GM18499 (cell line): ENCODE results near the gene DNAJC8.

Experiments
- ATAC-seq: cut with Tn5 transposase; IDR thresholded peaks from one replicate; pipeline ENCODE4 v1.9.1; 2021; ENCODE audit warnings: moderate number of reproducible peaks; ENCODE audit not compliant: insufficient read depth, unreplicated experiment

Gene DNAJC8

GRCh38 chr1:28232558-28233263, at the start of gene DNAJC8:
TSS of gene DNAJC8 (minus strand) at chr1:28233029. CDS start at chr1:28232998, 31 bp downstream.
- ATAC-seq, result no peak

DNA sequence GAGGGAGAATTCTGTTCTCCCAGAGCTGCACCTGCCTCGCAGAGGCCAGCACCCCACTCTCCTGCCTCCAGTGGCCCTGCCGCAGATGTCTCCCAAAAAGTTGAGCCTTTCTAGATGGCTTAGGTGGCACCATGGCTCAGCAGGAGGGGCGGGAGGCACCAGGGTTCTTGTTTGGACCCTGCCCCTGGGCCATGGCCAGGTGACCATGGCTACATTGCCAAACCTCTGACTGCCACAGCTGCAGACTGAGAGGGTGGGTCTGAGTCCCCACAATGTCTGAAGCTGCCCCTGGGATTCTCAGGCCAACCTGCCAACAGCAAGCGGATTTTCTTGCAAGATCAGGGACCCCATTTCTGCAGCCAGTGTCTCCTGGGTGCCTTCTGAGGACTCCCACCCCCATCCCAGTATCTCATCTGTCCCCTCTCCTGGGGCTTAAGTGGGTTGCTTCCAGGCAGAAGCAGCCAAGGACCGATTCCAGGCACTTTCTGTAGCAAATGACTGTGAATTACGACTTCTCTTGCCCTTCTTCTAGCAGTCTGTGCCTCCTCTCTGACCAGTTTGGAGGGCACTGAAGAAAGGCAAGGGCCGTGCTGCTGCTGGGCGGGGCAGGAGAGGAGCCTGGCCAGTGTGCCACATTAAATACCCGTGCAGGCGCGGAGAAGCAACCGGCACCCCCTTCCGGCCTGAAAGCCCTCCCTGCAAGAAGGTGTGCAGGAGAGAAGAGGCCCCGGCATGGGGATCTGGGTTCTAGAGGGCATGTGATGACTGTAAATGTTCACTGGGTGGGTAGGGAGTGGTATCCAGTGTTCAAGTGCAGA, 49.0 kb upstream of the DNAJC8 start:
- no peak for ATAC-seq

- ATAC-seq, result no peak
These were observed 48.1 kb upstream of the DNAJC8 start for GRCh38 chr1:28280977-28281381.

- no peak for ATAC-seq
These were observed 47.7 kb upstream of the DNAJC8 start for GRCh38 chr1:28280501-28280900.

DNA sequence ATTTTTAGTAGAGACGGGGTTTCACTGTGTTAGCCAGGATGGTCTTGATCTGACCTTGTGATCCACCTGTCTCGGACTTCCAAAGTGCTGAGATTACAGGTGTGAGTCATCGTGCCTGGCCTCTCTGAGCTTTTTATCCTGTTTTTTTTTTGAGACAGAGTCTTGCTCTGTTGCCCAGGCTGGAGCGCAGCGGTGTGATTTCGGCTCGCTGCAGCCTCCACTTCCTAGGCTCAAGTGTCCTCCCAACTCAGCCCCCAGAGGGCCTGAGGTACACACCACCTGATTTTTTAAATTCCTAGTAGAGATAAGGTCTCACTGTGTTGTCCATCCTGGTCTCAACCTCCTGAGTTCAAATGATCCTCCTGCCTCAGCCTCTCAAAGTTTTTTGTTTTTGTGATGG, 46.9 kb upstream of the DNAJC8 start:
- no peak for ATAC-seq

GRCh38 chr1:28278763-28279162, 45.9 kb upstream of the DNAJC8 start:
- ATAC-seq, result no peak

DNA sequence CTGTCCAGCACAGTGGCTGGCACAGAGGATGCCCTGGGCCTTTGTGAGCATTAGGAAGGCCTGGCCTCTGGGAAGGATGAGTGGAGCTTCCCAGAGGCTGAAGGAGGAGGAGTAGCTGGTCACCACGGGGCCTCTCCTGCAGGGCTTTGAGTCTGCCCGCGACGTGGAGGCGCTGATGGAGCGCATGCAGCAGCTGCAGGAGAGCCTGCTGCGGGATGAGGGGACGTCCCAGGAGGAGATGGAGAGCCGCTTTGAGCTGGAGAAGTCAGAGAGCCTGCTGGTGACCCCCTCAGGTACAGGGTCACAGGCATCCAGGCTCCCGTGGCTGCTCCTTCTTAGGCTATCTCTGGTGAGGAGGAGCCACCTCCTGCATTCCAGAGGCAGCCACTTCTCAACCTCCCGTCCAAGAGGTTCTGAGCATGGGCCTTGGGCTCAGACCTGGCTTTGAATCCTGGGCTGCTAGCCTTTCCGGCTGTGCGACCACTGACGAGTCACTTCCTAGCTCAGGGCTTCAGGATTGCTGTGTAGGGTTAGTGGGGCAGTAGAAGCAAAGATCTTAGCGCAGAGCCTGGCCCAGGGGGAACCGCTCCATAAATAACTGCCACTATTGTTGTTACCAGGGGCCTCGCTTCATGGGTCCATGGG, 40.5 kb upstream of the DNAJC8 start:
- no peak for ATAC-seq

DNA sequence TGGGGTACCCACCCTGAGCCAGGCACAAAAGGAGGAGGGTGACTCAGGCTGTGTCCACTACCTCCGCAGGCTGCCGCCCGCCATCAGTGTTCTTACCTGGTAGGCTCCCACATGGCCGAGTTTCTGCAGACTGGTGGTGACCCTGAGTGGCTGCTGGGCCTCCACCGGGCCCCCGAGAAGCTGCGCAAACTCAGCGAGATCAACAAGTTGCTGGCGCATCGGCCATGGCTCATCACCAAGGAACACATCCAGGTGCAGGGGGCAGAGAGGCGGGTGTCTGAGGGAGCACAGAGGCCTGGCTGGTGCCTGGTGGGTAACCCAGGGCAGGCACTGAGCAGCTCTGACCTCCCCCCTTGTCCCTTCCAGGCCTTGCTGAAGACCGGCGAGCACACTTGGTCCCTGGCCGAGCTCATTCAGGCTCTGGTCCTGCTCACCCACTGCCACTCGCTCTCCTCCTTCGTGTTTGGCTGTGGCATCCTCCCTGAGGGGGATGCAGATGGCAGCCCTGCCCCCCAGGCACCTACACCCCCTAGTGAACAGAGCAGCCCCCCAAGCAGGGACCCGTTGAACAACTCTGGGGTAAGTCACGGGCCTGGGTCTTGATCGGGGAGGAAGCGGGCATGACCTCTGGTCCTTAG, 39.5 kb upstream of the DNAJC8 start:
- ATAC-seq, result no peak

- ATAC-seq, result no peak
These were observed 36.7 kb upstream of the DNAJC8 start for GRCh38 chr1:28269529-28269928.

- no peak for ATAC-seq
These were observed 34.8 kb upstream of the DNAJC8 start for GRCh38 chr1:28267633-28268032.

DNA sequence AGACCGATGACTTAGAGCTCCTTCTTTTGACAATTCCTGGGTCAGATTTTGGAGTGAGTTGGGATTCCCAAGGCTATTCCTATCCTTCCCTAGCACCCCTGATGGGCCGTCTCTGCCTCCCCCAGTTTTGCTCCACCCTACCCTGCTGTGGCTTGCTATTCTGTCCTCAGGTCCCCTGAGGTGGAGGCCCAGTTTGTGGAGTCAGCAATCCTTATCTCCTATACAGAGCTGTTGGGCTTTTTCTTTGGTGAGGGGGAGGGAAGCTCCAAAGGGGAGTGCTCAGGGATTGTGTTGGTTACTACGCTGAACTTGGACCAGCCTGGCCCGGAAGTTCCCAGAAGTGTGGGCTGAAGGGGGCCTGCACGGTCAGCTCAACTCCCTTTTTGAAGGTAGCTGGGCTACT, 34.1 kb upstream of the DNAJC8 start:
- ATAC-seq, result no peak

DNA sequence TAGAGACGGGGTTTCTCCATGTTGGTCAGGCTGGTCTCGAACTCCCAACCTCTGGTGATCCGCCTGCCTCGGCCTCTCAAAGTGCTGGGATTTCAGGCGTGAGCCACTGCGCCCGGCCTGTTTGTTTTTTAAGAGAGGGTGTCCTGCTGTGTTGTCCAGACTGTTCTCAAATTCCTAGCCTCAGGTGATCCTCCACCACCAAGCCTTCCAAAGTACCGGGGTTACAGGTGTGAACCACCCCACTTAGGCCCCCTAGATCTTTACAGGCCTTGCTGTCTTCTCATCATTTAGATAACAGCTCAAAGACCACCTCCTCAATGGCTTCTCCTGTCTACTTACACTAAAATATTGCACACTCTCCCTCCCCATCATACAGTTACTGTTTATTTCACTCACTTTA, 32.7 kb upstream of the DNAJC8 start:
- ATAC-seq, result no peak

GRCh38 chr1:28264897-28265296, 32.1 kb upstream of the DNAJC8 start:
- ATAC-seq, result no peak

DNA sequence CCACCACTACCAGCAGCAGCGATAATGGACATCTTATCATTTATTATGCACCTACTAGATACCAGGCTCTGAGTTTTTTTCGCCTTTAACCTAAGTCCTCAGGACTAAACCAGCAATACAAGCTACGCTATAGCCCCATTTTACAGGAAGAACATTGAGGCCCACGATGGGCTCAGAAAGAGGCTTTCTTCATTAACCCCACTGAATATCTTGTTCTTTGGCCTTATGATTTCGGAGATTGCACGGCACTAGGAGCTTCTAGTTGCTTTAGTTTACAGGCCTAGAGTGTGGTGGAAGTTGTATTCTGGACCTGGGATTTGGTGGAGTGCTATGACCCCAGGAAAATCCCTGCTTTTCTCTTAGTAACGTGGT, 28.0 kb upstream of the DNAJC8 start:
- ATAC-seq, result no peak

- ATAC-seq, result no peak
These were observed 27.3 kb upstream of the DNAJC8 start for GRCh38 chr1:28259934-28260802.

DNA sequence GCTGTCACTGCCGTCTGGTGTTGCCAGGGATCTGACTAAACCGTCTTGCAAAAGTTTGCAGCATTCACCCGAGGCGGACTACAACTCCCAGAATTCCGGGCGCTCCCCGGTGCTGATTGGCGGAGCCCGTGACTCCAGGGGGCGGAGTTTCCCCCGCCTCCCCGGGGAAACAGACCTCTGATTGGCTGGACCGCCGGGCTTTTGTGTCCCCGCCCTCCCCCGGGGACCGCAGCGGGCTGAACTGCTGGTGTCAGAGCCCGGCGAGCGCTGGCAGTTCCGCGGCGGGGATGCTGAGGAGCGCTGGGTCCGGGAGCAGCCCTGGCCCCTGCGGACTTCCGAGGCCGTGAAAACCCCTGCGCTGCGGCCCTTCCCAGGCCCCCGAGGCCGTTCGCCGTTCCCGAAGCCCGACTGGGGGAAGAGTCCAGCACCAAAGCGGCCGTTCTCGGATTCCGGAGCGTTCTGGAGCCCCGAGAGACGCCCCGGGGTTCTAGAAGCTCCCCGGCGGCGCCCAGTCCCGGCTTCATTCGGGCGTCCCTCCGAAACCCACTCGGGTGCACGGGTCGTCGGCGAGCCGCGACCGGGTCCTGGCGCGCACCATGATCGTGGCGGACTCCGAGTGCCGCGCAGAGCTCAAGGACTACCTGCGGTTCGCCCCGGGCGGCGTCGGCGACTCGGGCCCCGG, 26.6 kb upstream of the DNAJC8 start, which contains the start of gene SESN2:
Gene SESN2, plus strand, starts transcription at position 267 of the 682 bp plus-strand sequence. Its CDS starts 330 bp downstream, at position 597.
- peak; percentile 68 for ATAC-seq

GRCh38 chr1:28258628-28259251, 25.9 kb upstream of the DNAJC8 start:
- ATAC-seq, result no peak

DNA sequence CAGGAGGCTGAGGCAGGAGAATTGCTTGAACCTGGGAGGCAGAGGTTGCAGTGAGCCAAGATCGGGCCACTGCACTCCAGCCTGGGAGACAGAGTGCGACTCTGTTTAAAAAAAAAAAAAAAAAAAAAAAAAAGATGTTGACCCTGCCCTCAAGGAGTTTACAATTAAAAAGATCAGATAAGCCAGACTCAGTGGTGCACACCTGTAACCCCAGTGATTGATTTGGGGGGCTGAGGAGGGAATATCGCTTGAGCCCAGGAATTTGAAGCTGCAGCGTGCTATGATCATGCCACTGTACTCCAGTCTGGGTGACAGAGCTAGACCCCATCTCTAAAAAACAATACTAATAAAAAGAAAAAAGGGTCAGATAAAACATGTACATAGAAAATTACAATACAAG, 24.9 kb upstream of the DNAJC8 start:
- ATAC-seq, result no peak
